Gastroesophageal sphincter (tissue), 3 donors: ENCODE data around the gene DOCK9.

ENCODE experiments used
- CTCF ChIP-seq, 4 experiments: fragments of 200-600 bp in 2 of 4; fragments of 450-650 bp in 2 of 4; sonication (generic) in 1 of 4; IDR thresholded peaks; one replicate each; pipeline ENCODE4 v1.5.1; 2017 to 2019; ENCODE audit warnings: antibody characterized with exemption in 4 of 4, mild to moderate bottlenecking in 2 of 4, moderate library complexity in 2 of 4
- POLR2A ChIP-seq, 2 donors: fragments of 450-650 bp; IDR thresholded peaks; one replicate each; pipeline ENCODE4 v1.6.1; 2017; ENCODE audit warnings: antibody characterized with exemption in 2 of 2, mild to moderate bottlenecking in 2 of 2, moderate library complexity in 1 of 2

- TF ChIP-seq POLR2A (IDR thresholded peaks at IDR 0.05) (no peak), CTCF (IDR thresholded peaks at IDR 0.05) (no peak)
These were observed 230.9 kb downstream of the DOCK9 start for GRCh38 chr13:98746968-98747367.
